Astrocyte (in vitro differentiated cells and primary cell): ENCODE results near the gene ANKRD36. TPM values are rescaled to one million over a fixed set of nuclear protein-coding genes. Genes with fewer than 3 reads are reported as not detected.
A peak's percentile ranks its signal among the peaks of the same experiment; 100 is the strongest.
"Not testable (repeated sequence)": the region's sequence is repeated elsewhere in the genome, so short reads cannot be mapped to it uniquely, and the experiment has no call there.

Experiments used
- DNase-seq: peaks from one replicate; pipeline ENCODE4 v3.0.0-alpha.2; 2010; ENCODE audit warnings: low read depth
- FAIRE-seq: peaks from 2 replicates; lab custom pipeline; 2011; peaks lifted over from hg19 to GRCh38; lab: Jason Lieb, UNC
- H2AFZ ChIP-seq: 2 replicates; pipeline ENCODE4 v1.6.0; 2012; ENCODE audit warnings: low read depth, low read length, inconsistent platforms
- H3K27ac ChIP-seq: 2 replicates; pipeline ENCODE4 v1.5.1; 2011; ENCODE audit warnings: low read depth, low read length, inconsistent platforms
- H3K27me3 ChIP-seq: 2 replicates; pipeline ENCODE4 v1.6.0; 2011; ENCODE audit warnings: low read length, inconsistent platforms; ENCODE audit not compliant: insufficient read depth
- H3K36me3 ChIP-seq: 2 replicates; pipeline ENCODE4 v1.5.1; 2011; ENCODE audit warnings: low read length, inconsistent platforms; ENCODE audit not compliant: insufficient read depth
- H3K4me1 ChIP-seq: 2 replicates; pipeline ENCODE4 v1.5.1; 2011; ENCODE audit warnings: low read length, inconsistent platforms; ENCODE audit not compliant: insufficient read depth
- H3K4me2 ChIP-seq: 2 replicates; pipeline ENCODE4 v1.6.0; 2012; ENCODE audit warnings: low read length, inconsistent platforms
- H3K4me3 ChIP-seq: 2 replicates; pipeline ENCODE4 v1.5.1; 2011; ENCODE audit warnings: low read depth, mild to moderate bottlenecking, low read length, inconsistent platforms; ENCODE audit not compliant: insufficient read depth
- H3K79me2 ChIP-seq: 2 replicates; pipeline ENCODE4 v1.6.0; 2012; ENCODE audit warnings: mild to moderate bottlenecking, low read length, inconsistent platforms; ENCODE audit not compliant: insufficient read depth
- H3K9ac ChIP-seq: 2 replicates; pipeline ENCODE4 v1.6.0; 2012; ENCODE audit warnings: mild to moderate bottlenecking, low read length, inconsistent platforms
- H3K9me3 ChIP-seq: 2 replicates; pipeline ENCODE4 v1.5.1; 2012; ENCODE audit warnings: low read depth, mild to moderate bottlenecking, low read length, inconsistent platforms; ENCODE audit not compliant: insufficient read depth
- H4K20me1 ChIP-seq: 2 replicates; pipeline ENCODE4 v1.6.0; 2012; ENCODE audit warnings: low read length, inconsistent platforms; ENCODE audit not compliant: insufficient read depth
- H3K27ac Mint-ChIP-seq: one replicate; pipeline ENCODE4 v1.8.0; 2021; ENCODE audit warnings: mild to moderate bottlenecking, mixed read lengths; ENCODE audit not compliant: unreplicated experiment
- H3K27me3 Mint-ChIP-seq: one replicate; pipeline ENCODE4 v1.8.0; 2021; ENCODE audit warnings: low read depth, mixed read lengths; ENCODE audit not compliant: unreplicated experiment
- H3K36me3 Mint-ChIP-seq: one replicate; pipeline ENCODE4 v1.8.0; 2021; ENCODE audit warnings: low read depth, mixed read lengths; ENCODE audit not compliant: unreplicated experiment
- H3K4me1 Mint-ChIP-seq: one replicate; pipeline ENCODE4 v1.8.0; 2021; ENCODE audit warnings: low read depth, mixed read lengths; ENCODE audit not compliant: unreplicated experiment
- H3K4me3 Mint-ChIP-seq: one replicate; pipeline ENCODE4 v1.8.0; 2021; ENCODE audit warnings: mild to moderate bottlenecking, moderate library complexity, mixed read lengths; ENCODE audit not compliant: unreplicated experiment
- H3K9me3 Mint-ChIP-seq: one replicate; pipeline ENCODE4 v1.8.0; 2021; ENCODE audit warnings: mild to moderate bottlenecking, mixed read lengths; ENCODE audit not compliant: unreplicated experiment
- CTCF ChIP-seq: IDR thresholded peaks from 2 replicates; pipeline ENCODE4 v1.5.1; 2011; ENCODE audit warnings: low read depth, mild to moderate bottlenecking, inconsistent platforms, low read length, moderate library complexity; ENCODE audit not compliant: insufficient read depth
- EZH2 ChIP-seq: IDR thresholded peaks from 2 replicates; pipeline ENCODE4 v1.6.1; 2012; ENCODE audit warnings: mild to moderate bottlenecking, low read length, inconsistent platforms; ENCODE audit not compliant: insufficient read depth
- total RNA-seq: library from RNA; stranded (reverse); gene quantifications from 2 replicates; pipeline ENCODE4 v1.2.1, GENCODE V29; 2021

The ANKRD36 gene
- total RNA-seq, 1 donor from 2014 or later: 21.5 TPM

- H3K9me3 Mint-ChIP-seq, H3K27me3 Mint-ChIP-seq, H3K9me3 ChIP-seq, H3K36me3 Mint-ChIP-seq, H3K27ac Mint-ChIP-seq, FAIRE-seq, H3K4me3 Mint-ChIP-seq, H3K27me3 ChIP-seq, H3K4me1 Mint-ChIP-seq, H3K36me3 ChIP-seq, H3K27ac ChIP-seq, H3K4me2 ChIP-seq, H3K4me3 ChIP-seq, H3K79me2 ChIP-seq, H2AFZ ChIP-seq, H3K4me1 ChIP-seq, H4K20me1 ChIP-seq, H3K9ac ChIP-seq: not testable (repeated sequence)
- DNase-seq: peak; percentile 14
Measured at GRCh38 chr2:97202643-97203250, 89.8 kb downstream of the ANKRD36 start.

GRCh38 chr2:97210325-97210724 lies 97.4 kb downstream of the ANKRD36 start:
- Histone ChIP-seq H3K9me3 (no peaks in the 10 kb centered on the region), H3K36me3 (peaks cover 9% of the 10 kb centered on the region), H3K4me1 (no peaks in the 10 kb centered on the region), H4K20me1 (no peaks in the 10 kb centered on the region), H3K27ac (no peak overlapping the region), H3K4me3 (no peak overlapping the region), H3K27me3 (no peaks in the 10 kb centered on the region), H3K4me2 (no peak overlapping the region), H2AFZ (no peak overlapping the region), H3K9ac (no peak overlapping the region), H3K79me2 (no peaks in the 10 kb centered on the region)
- H3K4me1 Mint-ChIP-seq: no peaks in the 10 kb centered on the region
- FAIRE-seq (no peak), DNase-seq (no peak)
- TF ChIP-seq CTCF (no peak), EZH2 (no peak)
- H3K4me3 Mint-ChIP-seq: no peak overlapping the region
- no peaks in the 10 kb centered on the region for H3K27me3 Mint-ChIP-seq
- no peak overlapping the region for H3K27ac Mint-ChIP-seq
- no peaks in the 10 kb centered on the region for H3K9me3 Mint-ChIP-seq
- no peaks in the 10 kb centered on the region for H3K36me3 Mint-ChIP-seq

- not testable (repeated sequence) for H3K9ac ChIP-seq, H3K36me3 ChIP-seq, H3K4me1 ChIP-seq, H3K9me3 Mint-ChIP-seq, H3K4me1 Mint-ChIP-seq, H3K9me3 ChIP-seq, H3K4me2 ChIP-seq, H3K36me3 Mint-ChIP-seq, H3K27ac ChIP-seq, H4K20me1 ChIP-seq, H3K4me3 ChIP-seq, H3K27ac Mint-ChIP-seq, H3K79me2 ChIP-seq, H3K27me3 Mint-ChIP-seq, H3K27me3 ChIP-seq, H3K4me3 Mint-ChIP-seq, DNase-seq, FAIRE-seq, H2AFZ ChIP-seq
Measured at GRCh38 chr2:97215025-97215424, 102.1 kb downstream of the ANKRD36 start.

- not testable (repeated sequence) for H3K79me2 ChIP-seq, H3K36me3 Mint-ChIP-seq, H3K9me3 ChIP-seq, H3K27me3 ChIP-seq, H3K4me3 ChIP-seq, H3K9ac ChIP-seq, H3K4me3 Mint-ChIP-seq, H3K4me1 Mint-ChIP-seq, H3K27me3 Mint-ChIP-seq, H3K4me1 ChIP-seq, DNase-seq, H3K9me3 Mint-ChIP-seq, H3K36me3 ChIP-seq, H3K4me2 ChIP-seq, H3K27ac Mint-ChIP-seq, H2AFZ ChIP-seq, H4K20me1 ChIP-seq, H3K27ac ChIP-seq, FAIRE-seq
Measured at GRCh38 chr2:97230848-97231585, 118.1 kb downstream of the ANKRD36 start.

- not testable (repeated sequence) for H2AFZ ChIP-seq, H3K4me3 Mint-ChIP-seq, H3K27me3 ChIP-seq, H3K4me1 ChIP-seq, H3K4me2 ChIP-seq, H3K27ac ChIP-seq, H3K4me3 ChIP-seq, DNase-seq, FAIRE-seq, H3K9me3 Mint-ChIP-seq, H4K20me1 ChIP-seq, H3K4me1 Mint-ChIP-seq, H3K79me2 ChIP-seq, H3K9me3 ChIP-seq, H3K36me3 Mint-ChIP-seq, H3K36me3 ChIP-seq, H3K27ac Mint-ChIP-seq, H3K9ac ChIP-seq, H3K27me3 Mint-ChIP-seq
Measured at GRCh38 chr2:97232981-97233380, 120.0 kb downstream of the ANKRD36 start.
